Stimulated activated naive CD8-positive, alpha-beta T cell treated with anti-CD3 and anti-CD28 coated beads, Interleukin-15, amount 100 ng/mL, for 72 hours (primary cell): Measurements from ENCODE around the gene TRPV2.
"Not testable (repeated sequence)": the region's sequence is repeated elsewhere in the genome, so short reads cannot be mapped to it uniquely, and the experiment has no call there.

ENCODE experiments used
- ATAC-seq: fragments of 150-1000 bp; cut with Tn5 transposase; 2 replicates; pipeline ENCODE4 v1.10.0; 2021; ENCODE audit warnings: mild to moderate bottlenecking, moderate library complexity
- DNase-seq, 2 donors: peaks; one replicate each; pipeline ENCODE4 v3.0.0; 2021 to 2022
- H3K27ac Mint-ChIP-seq, 2 donors: one replicate each; pipeline ENCODE4 v1.8.0; 2022; ENCODE audit warnings: mild to moderate bottlenecking in 2 of 2, mixed read lengths in 2 of 2, moderate library complexity in 2 of 2
- H3K27me3 Mint-ChIP-seq: one replicate; pipeline ENCODE4 v1.8.0; 2022; ENCODE audit warnings: mixed read lengths
- H3K4me1 Mint-ChIP-seq: one replicate; pipeline ENCODE4 v1.8.0; 2022; ENCODE audit warnings: mild to moderate bottlenecking, mixed read lengths
- H3K4me3 Mint-ChIP-seq, 2 donors: one replicate each; pipeline ENCODE4 v1.8.0; 2022; ENCODE audit warnings: mild to moderate bottlenecking in 2 of 2, mixed read lengths in 2 of 2, moderate library complexity in 1 of 2
- H3K9me3 Mint-ChIP-seq, 2 donors: one replicate each; pipeline ENCODE4 v1.8.0; 2022; ENCODE audit warnings: mixed read lengths in 2 of 2

Gene TRPV2

DNA sequence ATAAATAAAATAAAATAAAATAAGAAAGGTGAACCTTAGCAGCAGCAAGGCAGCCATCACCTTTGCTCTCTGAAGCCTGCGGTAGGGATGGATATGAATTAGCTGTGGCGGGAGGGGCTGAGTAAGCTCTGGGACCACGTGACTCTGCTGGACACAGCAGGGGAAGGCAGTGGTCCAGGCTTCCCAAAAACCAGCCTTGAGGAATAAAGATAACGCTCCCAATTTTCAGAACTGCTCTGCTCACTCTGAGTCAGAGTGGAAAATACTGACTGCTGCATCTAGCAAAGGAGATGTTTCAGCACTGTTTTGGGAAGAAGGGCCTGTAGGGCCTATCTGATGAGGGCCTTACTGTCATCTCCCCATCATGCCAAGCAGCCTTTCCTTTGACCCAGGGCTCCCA is 19.5 kb upstream of the TRPV2 start:
- not testable (repeated sequence) for H3K4me3 Mint-ChIP-seq, ATAC-seq, DNase-seq, H3K27ac Mint-ChIP-seq, H3K27me3 Mint-ChIP-seq, H3K9me3 Mint-ChIP-seq, H3K4me1 Mint-ChIP-seq

DNA sequence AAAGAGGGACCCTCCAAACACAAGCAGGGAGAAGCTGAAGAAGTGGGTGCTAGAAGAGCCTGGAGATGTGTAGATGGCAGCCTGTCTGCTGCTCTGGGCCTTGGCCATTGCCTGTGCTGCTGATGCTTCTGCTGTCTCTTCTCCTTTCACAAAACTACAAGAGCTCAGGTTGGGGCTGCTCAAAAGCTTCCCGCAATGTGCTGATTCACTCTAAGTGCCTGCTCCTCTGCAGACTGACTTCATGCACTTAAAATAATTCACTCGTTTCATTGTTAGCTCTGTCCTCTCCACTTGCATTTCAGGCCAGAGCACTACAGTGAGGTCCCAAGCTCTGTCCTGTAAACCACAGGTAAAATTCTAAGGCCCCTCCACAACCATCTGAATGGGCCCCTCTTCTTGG is 18.7 kb upstream of the TRPV2 start:
- not testable (repeated sequence) for H3K9me3 Mint-ChIP-seq, H3K4me1 Mint-ChIP-seq, DNase-seq, H3K27me3 Mint-ChIP-seq, H3K4me3 Mint-ChIP-seq, ATAC-seq
- peak overlapping the region in 1 of 2 donors; percentile 84 for H3K27ac Mint-ChIP-seq

DNA sequence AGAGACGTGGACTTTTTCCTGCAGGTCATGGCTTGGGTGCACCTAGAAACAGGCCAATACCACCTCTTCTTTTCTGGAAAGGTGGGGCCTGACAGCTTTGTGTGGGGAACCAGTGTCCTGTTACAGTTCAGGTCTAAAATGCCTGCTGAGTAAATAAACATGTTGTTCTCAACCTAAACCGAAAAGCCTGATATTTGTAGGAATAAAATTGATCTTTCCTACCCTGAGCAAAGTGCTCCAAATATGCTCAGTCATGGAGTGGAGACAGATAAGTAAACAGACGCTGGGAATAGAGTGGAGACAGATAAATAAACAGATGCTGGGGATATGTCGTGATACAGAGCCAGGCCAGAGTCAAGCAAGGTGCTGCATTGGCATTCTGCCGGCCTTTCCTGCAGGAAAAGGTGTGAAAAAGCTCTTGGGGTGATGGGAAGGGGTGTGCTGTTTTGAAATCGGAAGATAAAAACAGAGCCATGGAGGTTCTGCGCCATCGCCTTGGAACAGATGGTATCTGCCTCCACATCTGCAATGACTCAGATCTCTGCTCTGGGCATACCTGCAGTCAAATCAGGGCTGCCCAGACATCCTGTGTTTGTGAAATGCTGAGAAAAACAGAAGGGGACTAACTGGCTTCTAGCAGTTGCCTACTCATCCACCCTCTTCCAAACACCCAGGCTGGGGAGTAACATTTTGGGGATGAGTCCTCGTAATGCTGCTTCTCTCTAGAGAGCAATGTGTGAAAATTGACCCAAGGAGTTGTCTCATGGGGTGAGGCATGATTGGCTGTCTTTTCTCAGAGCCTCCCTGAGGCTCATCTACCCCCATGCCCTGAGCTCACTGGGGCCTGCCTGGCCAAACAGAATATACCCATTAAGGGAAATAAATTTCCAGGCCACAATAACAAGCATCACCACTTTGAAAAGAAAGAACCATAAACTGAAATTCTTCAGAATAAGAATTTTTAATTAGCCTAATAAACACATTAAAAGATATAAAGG is 16.8 kb upstream of the TRPV2 start:
- Mint-ChIP-seq H3K27ac (peak overlapping the region in 1 of 2 donors; percentile 36), H3K27me3 (peaks cover 10% of the 10 kb centered on the region), H3K9me3 (no peaks in the 10 kb centered on the region), H3K4me3 (no peak overlapping the region), H3K4me1 (peaks cover 9% of the 10 kb centered on the region)
- peak; percentile 69 for ATAC-seq
- DNase-seq = no peak

DNA sequence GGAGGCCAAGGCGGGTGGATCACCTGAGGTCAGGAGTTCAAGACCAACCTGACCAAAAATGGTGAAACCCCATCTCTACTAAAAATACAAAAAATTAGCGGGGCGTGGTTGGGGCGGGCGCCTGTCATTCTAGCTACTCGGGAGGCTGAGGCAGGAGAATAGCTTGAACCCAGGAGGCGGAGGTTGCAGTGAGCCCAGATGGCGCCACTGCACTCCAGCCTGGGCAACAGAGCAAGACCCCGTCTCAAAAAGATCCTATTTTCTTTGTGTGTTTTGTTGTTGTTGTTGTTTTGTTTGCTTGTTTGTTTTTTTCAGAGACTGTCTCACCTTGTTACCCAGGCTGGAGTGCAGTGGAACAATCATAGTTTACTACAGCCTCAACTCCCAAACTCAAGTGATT is 11.5 kb upstream of the TRPV2 start:
- H3K4me1 Mint-ChIP-seq = peaks cover 20% of the 10 kb centered on the region
- H3K27ac Mint-ChIP-seq, H3K4me3 Mint-ChIP-seq, H3K9me3 Mint-ChIP-seq, DNase-seq, ATAC-seq: not testable (repeated sequence)
- H3K27me3 Mint-ChIP-seq = peaks cover 26% of the 10 kb centered on the region

DNA sequence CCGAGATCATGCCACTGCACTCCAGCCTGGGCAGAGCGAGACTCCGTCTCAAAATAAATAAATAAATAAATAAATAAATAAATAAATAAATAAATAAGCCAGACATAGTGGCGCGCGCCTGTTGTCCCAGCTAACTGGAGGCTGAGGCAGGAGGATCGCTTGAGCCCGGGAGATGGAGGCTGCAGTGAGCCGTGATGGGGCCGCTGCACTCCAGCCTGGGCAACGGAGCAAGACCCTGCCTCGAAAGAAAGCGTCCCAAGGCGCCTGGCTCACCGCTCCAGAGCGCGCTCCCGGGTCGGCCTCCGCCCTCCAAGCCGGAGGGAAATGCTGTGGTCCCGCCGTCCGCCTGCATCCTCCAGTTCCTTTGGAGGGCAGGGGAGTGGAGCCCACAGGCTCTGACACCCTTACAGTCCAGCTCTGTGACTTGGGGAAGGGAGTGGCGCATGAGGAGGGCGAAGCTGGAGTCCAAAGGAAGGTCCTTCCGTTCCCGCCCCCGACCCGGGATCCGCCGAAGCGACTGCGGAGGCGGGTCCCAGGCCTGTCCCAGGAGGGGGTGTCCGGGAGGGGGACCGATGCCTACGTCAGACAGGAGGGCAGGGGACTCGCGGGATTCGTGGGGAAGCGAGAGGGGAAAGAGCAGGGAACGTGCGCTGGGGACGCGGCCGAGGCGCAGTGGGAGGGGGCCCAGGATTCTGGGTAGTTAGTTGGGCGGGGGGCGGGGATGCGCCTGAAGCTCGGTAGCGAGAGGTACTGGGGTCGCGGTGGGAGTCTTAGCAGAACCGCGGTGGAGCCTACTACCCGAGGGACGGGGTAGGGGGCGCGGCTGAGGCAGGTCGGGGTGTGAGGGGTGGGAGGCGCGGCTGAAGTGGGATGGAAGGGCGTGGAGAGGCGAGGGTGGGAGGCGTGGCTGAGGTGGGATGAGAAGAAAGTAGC is 8.4 kb upstream of the TRPV2 start:
- ATAC-seq = peak; percentile 53
- no peak overlapping the region for H3K27ac Mint-ChIP-seq
- peaks cover 19% of the 10 kb centered on the region for H3K4me1 Mint-ChIP-seq
- DNase-seq = no peak
- peaks cover 24% of the 10 kb centered on the region for H3K27me3 Mint-ChIP-seq
- peak overlapping the region; percentile 59 to 78 for H3K4me3 Mint-ChIP-seq
- no peaks in the 10 kb centered on the region for H3K9me3 Mint-ChIP-seq

DNA sequence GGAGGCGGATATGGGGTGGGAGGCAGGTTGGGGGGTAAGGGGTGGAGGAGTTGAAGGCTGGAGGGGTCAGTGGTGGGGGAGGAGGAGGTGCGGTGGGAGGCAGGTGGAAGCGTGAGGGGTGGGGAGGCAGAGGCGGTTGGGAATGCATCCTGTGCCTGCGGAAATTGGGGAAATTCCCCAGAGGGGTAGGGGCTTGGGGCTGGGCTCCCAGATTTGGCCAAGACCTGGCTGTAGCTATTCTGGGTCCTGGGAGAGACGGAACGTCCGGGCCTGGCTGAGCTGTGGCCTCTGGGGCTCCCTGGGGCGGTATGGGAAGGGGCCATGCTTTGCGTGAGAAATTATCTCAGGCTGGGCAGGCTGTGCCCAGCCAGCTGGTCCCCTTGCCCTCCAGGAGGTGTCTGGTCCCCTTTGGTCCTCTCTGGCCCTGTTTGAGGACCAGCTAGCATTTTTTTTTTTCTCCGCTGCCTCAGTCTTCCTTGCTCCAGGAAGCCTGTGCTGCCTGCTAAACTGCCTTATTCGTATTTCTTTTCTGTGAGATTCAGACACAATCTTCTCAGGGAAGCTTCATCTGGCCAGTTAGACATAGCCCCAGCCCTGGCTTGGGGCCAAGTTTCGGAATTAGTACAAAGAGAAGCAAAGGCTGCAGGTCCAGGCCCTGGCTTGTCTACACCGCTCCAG is 7.3 kb upstream of the TRPV2 start:
- no peak for DNase-seq
- peak; percentile 59 for ATAC-seq
- Mint-ChIP-seq H3K9me3 (no peaks in the 10 kb centered on the region), H3K27me3 (peaks cover 24% of the 10 kb centered on the region), H3K4me3 (peak overlapping the region; percentile 10 to 33), H3K27ac (no peak overlapping the region), H3K4me1 (peaks cover 19% of the 10 kb centered on the region)

DNA sequence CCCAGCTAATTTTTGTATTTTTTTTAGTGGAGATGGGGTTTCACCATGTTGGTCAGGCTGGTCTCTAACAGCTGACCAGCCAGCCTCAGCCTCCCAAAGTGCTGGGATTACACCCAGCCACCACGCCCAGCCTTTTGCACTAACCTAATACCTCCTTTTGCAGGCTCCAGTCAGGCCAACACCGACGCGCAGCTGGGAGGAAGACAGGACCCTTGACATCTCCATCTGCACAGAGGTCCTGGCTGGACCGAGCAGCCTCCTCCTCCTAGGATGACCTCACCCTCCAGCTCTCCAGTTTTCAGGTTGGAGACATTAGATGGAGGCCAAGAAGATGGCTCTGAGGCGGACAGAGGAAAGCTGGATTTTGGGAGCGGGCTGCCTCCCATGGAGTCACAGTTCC is 2.0 kb downstream of the TRPV2 start:
- peaks cover 60% of the 10 kb centered on the region for H3K4me1 Mint-ChIP-seq
- no peaks in the 10 kb centered on the region for H3K27me3 Mint-ChIP-seq
- ATAC-seq = no peak

DNA sequence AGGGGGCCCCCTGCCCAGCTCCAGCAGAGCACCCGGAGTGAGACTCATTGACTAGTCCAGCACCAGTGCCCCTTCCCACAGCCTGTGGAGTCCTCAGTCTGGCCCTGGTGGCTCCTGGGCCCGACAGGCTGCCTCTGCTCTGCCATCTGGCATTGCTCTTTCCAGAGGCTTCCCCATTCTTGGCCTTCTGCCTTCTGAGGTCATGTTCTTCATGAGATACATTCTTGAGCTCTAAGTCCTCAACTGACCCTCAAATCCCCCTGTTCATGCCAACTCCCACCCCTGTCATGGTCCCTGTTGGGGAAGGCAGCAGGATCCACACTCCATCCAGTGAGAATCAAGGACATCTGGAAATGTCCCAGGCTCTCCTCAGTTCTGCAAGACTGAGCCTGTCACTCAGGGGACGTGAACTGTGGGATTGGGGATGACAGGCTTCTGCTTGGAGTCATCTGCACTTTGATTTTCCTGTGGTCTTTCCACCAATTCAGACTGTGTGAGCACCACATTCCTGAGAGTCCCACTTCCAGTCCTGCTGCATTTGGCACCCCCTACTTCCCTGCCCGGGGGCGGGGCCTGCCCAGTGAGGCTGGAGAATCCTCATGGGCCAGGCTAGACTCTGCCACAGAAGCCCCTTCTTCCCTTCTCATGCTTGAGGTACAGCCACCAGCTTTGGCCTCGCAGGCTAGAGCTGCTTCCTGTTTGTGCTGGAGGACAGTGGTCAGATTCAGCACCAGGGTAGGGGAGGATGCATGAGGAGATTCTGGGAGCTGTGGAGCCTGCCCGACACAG is 2.7 kb downstream of the TRPV2 start:
- Mint-ChIP-seq H3K4me3 (peak overlapping the region; percentile 76 to 97), H3K27ac (peak overlapping the region; percentile 90 to 95), H3K9me3 (no peaks in the 10 kb centered on the region), H3K27me3 (no peaks in the 10 kb centered on the region), H3K4me1 (peaks cover 60% of the 10 kb centered on the region)
- ATAC-seq (no peak), DNase-seq (no peak)

More for the DNA sequence above, 2.0 kb downstream of the TRPV2 start:
- peak overlapping the region; percentile 89 to 97 for H3K27ac Mint-ChIP-seq
- no peak for DNase-seq
- peak overlapping the region; percentile 94 to 97 for H3K4me3 Mint-ChIP-seq
- no peaks in the 10 kb centered on the region for H3K9me3 Mint-ChIP-seq

DNA sequence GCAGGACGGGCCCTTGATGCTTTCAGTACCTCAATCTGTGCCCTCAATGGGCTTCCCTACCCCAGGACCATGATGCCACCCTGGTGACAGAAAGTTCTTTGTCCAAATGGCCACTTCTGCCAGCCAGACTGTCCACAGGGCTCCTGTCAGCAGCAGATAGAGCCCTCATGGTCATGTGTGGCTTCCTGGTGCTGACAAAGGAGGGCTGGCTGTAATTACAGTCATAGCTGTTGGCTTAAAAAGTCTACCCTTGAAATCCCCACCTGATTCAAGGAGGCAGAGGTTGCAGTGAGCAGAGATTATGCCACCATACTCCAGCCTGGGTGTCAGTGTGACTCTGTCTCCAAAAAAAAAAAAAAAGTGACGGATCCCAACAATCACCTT is 3.3 kb downstream of the TRPV2 start:
- DNase-seq (peak in 1 of 2 donors; percentile 46), ATAC-seq (peak; percentile 48)
- H3K9me3 Mint-ChIP-seq = no peaks in the 10 kb centered on the region
- H3K4me1 Mint-ChIP-seq = peaks cover 60% of the 10 kb centered on the region
- H3K27ac Mint-ChIP-seq = peak overlapping the region; percentile 90 to 95
- H3K4me3 Mint-ChIP-seq = peak overlapping the region; percentile 76 to 97
- no peaks in the 10 kb centered on the region for H3K27me3 Mint-ChIP-seq

DNA sequence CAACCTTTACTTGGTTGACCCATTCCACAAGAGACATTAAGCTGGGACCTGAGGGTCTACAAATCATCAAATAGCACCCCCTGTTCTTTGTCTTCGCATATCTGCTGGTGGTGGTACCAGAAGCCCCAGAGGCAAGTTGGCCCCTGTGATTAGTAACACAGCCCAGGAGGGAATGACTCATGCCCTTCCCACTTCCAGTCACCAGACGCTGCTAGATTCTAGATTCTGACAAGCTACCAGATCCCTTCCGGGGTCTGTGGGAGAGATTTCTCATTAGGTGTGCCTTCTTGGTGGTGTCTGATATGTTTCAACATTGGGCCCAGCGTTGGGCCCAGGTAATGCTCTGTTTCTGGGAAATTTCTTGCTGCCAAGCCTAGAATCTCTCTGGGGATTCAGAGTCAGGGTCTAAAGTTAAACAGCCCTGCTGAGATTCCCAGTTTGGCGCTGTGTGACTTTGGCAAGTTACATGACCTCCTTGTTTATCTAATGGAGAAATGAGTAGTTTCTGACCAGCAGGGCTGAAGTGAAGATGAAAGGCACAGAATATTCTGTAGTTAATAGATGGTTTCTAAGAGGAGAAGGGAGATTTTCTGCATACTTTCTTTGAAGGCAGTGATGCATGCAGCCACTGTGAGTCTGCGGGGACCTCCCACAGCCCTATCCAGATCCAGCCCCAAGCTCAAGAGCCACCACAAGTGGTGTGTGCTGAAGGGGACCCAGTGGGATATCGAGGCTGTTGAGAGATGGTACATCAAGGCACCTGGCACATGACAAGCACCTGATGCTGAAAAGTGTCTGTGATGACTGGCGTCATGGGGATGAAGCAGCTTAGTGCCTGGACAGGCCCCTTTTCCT is 3.9 kb downstream of the TRPV2 start:
- Mint-ChIP-seq H3K4me3 (peak overlapping the region; percentile 76 to 97), H3K9me3 (no peaks in the 10 kb centered on the region), H3K4me1 (peaks cover 56% of the 10 kb centered on the region), H3K27ac (peak overlapping the region; percentile 12 to 90), H3K27me3 (no peaks in the 10 kb centered on the region)
- DNase-seq = peak; percentile 38 to 83
- ATAC-seq = peak; percentile 80

DNA sequence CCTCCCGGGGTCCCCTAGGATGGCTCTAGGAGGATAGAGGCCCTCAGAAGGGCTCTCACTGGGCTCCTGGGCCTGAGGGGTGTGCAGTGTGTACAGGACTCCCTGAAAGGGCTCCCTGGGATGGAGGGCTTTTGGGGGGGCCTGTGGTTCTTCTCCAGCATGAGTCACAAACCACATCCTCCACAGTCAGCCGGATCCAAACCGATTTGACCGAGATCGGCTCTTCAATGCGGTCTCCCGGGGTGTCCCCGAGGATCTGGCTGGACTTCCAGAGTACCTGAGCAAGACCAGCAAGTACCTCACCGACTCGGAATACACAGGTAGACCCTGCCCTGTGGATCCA is 4.5 kb downstream of the TRPV2 start:
- no peaks in the 10 kb centered on the region for H3K27me3 Mint-ChIP-seq
- peak overlapping the region in 1 of 2 donors; percentile 12 for H3K27ac Mint-ChIP-seq
- DNase-seq (peak; percentile 43 to 69), ATAC-seq (peak; percentile 16)
- peaks cover 50% of the 10 kb centered on the region for H3K4me1 Mint-ChIP-seq
- H3K9me3 Mint-ChIP-seq = no peaks in the 10 kb centered on the region
- peak overlapping the region; percentile 76 to 97 for H3K4me3 Mint-ChIP-seq

DNA sequence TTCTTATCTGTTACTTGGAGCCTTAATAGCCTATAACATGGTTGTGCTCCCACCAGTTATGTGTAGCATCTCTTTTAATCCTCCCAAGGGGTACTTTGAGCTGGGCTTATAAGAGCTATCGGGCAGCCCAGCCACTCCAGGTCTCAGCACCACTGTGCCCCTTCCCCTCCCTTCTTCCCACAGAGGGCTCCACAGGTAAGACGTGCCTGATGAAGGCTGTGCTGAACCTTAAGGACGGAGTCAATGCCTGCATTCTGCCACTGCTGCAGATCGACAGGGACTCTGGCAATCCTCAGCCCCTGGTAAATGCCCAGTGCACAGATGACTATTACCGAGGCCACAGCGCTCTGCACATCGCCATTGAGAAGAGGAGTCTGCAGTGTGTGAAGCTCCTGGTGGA is 7.0 kb downstream of the TRPV2 start:
- DNase-seq (no peak), ATAC-seq (no peak)
- H3K4me1 Mint-ChIP-seq = peaks cover 35% of the 10 kb centered on the region
- H3K4me3 Mint-ChIP-seq = no peak overlapping the region
- H3K27ac Mint-ChIP-seq = peak overlapping the region in 1 of 2 donors; percentile 27
- H3K27me3 Mint-ChIP-seq = no peaks in the 10 kb centered on the region
- no peaks in the 10 kb centered on the region for H3K9me3 Mint-ChIP-seq

DNA sequence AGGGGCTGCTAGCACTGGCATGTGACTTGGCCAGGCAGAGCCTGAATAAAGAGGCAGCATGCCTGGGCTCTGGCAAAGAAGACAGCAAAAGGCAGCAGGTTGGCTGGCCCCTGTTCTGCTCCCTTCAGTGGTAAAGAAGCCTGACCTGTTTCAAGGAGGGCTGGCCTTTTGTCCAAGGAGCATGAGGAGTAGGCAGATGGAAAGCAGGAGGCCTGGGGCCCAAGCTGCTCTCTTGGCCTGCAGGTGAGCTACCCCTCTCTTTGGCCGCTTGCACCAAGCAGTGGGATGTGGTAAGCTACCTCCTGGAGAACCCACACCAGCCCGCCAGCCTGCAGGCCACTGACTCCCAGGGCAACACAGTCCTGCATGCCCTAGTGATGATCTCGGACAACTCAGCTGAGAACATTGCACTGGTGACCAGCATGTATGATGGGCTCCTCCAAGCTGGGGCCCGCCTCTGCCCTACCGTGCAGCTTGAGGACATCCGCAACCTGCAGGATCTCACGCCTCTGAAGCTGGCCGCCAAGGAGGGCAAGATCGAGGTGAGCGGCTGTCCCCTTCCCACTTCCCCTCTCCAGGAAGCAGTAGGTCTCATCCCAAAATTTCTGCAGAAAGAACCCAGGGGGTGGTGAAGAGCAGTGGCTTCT is 8.0 kb downstream of the TRPV2 start:
- no peak for DNase-seq
- Mint-ChIP-seq H3K9me3 (no peaks in the 10 kb centered on the region), H3K4me1 (peaks cover 26% of the 10 kb centered on the region), H3K27ac (no peak overlapping the region), H3K4me3 (no peak overlapping the region), H3K27me3 (no peaks in the 10 kb centered on the region)
- no peak for ATAC-seq
